Measurements from ENCODE around the gene KL.

Gene KL

DNA sequence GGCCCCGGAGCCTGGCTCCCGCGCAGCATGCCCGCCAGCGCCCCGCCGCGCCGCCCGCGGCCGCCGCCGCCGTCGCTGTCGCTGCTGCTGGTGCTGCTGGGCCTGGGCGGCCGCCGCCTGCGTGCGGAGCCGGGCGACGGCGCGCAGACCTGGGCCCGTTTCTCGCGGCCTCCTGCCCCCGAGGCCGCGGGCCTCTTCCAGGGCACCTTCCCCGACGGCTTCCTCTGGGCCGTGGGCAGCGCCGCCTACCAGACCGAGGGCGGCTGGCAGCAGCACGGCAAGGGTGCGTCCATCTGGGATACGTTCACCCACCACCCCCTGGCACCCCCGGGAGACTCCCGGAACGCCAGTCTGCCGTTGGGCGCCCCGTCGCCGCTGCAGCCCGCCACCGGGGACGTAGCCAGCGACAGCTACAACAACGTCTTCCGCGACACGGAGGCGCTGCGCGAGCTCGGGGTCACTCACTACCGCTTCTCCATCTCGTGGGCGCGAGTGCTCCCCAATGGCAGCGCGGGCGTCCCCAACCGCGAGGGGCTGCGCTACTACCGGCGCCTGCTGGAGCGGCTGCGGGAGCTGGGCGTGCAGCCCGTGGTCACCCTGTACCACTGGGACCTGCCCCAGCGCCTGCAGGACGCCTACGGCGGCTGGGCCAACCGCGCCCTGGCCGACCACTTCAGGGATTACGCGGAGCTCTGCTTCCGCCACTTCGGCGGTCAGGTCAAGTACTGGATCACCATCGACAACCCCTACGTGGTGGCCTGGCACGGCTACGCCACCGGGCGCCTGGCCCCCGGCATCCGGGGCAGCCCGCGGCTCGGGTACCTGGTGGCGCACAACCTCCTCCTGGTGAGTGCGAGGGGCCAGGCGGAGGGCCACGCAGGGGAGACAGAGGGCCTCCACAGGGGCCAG, at the start of gene KL:
KL (plus strand) TSS at position 10 of the 909 bp plus-strand sequence; CDS start at position 28, 18 bp downstream.
- peak in 1 of 2 donors; percentile 4 for DNase-seq

DNA sequence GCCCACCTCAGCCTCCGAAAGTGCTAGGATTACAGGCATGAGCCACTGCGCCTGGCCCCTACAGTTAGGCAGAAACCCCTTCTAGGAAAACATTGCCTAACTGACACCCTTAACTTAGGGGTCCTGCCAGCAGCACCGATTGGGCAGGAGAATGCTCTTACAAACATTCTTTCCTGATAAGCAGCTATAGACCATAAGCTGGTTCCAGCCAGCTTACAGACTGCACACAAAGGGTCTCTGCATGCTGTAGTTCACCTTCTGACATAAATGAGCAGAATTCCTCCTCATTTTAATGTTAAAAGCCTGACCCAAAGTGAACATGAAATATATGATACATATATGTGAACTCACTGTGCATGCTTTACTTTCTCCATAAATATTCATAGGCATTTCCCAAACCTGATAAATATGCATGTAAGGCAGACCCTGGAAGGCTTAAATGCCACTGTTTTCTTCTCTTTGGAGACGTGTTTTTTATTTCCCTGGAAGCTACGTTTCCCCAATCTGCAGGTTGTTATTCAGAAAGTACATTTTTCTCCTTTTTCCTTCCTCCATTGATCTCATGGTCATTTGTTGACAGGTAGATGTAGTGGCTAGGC, 48.5 kb upstream of the KL start:
- no peak for DNase-seq

DNA sequence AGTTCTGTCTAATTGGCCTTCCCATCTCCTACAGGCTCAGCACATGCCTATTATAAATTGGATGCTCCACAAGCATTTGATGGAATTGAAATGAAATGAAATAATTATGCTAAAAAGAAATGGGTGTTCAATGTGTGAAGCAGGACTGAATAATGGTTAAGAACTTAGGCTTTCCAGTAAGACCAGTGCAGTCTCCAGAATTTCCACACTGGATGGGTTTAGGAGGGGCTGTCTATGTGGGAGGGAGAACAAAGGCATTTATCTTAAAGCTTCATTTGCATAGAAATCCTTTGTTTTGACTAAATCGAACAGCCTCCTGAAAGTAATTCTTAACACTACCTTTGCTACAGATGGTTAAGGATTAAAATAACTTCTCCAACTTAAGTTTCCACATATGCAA, 47.9 kb upstream of the KL start:
- no peak for DNase-seq

DNA sequence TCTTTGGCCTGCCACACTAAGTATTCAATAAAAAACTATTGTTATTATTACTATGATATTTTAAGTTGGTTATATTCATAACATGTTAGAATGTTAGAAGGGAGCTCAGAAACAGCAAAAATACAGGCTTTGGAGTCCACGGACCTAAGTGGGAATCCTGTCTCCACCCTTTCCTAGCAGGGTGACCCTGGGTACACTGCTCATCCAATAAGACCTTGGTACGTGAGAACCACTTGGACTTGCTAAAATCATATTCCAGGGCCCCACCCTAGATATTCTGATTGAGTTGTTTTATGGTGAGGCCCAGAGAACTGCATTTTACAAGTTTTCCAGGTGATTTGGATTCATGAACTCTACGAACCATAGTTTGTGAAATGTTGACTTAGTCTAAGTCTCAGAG, 47.4 kb upstream of the KL start:
- no peak for DNase-seq

DNA sequence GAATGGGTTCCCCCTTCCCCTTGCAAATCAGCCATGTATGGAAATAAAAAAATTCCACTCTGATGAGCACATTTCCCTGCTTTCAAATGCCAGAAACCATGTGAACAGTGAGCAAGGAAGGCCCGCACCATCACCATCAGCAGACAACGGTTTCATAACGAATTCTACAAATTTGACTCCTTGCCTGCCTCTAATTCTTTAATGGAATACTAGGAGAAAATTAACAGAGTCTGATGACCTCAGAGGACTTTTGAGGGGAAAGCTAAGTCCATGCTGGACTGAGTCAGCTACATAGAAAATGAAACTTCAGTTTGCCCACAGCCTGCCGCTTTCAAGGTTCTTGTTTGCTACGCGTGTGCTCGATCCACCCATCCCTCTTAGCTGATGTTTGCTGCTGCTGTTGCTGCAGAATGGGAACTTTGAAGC, 46.7 kb upstream of the KL start:
- no peak for DNase-seq

DNA sequence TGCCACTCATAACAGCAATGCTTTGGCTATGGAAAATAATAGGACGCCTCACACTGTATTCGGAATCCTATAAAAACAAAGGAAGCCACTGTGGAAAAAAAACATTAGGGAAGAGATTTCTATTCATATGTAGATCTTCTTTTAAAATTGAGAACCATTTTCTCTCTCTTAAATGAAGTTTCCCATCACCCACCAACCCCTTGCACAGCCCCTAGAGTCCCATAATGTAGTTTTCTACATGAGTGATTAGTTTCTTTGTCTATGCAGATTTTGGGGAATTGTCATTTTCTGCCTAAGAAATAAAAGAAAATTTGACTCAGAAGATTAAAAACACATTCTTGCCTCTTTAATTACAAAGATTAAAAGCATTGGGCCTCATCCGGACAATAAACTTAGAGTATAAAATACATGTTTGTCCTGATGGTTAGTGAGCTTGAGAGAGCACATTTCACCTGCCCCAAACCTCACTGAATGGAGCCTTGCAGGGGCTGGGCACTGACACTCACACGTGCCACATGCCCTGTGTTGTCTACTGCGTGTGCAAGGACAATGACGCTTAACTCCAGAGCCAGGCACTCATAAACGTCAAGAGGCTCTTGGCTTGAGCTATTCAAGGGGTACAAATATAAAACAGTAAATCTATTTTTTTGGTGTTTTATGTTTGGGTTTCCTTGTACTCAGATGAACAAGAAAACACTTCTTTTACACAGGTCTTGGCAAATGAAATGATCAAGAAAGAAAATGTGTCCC, 40.0 kb upstream of the KL start:
- no peak for DNase-seq

DNA sequence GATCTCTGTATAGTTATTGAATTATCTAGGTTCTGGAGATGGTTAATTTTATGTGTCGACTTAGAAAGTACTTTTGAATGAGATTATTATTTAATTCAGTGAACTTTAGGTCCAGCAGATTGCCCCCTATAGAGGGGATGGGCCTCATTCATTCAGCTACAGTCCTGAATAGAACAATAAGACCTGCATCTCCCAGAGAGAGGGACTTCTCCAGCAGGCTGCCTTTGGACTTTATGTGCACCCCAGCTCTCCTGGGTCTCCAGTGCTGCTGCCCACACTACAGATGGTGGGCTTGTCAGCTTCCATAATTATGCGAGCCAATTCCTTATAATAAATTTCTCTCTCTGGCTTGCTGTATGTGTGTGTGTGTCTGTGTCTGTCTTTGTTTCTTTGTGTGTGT, 39.3 kb upstream of the KL start:
- DNase-seq, result no peak

DNA sequence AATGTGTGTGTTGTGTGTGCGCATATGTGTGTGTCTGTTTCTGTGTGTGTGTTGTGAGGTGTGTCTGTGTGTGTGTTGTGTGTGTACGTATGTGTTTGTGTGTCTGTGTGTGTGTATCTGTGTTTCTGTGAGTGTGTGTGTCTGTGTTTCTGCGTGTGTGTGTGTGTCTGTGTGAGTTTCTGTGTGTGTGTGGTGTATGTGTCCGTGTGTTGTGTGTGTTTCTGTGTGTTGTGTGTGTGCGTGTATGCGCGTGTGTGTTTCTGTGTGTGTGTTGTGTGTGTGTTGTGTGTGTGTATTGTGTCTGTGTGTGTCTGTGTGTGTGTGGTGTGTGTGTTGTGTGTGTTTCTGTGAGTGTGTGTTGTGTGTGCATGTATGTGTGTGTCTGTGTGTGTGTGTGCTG, 38.9 kb upstream of the KL start:
- no peak for DNase-seq

DNA sequence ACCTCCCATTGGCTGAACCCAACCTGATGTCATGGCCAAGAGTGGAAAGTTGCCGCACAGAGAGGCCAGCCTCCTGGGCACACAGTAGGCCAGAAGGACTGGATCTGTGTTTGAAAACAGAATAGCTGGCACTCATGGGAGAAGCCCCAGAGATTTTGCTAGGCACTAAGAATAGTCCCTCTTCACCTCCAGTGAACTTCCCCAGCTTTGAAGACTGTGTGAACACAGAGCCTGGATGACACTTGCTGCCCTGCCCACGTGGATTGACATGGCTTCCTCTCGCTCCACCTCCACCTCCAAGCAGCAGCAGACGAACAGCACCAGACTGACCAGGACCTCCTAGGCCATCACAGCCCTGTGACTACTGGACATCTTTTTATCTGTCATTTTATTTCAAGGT, 37.9 kb upstream of the KL start:
- DNase-seq, result no peak

DNA sequence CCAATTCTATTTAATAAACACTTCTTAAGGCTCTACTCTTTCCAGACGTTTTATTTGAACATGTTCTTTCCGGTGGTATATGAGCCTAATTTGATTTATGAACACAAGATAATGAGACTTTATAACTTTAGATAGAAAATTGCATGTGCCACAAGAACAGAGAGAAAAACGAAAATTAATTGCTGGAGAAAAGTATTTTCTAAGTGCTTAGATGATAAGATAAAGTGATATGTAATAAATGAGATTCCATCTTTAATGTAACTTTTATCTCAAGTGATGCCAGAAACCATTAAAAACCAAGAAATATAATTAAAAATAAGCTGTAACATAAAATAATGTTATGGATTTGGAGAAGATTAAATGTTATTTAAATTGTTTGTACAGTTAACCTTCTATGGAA, 33.2 kb upstream of the KL start:
- DNase-seq, result no peak

DNA sequence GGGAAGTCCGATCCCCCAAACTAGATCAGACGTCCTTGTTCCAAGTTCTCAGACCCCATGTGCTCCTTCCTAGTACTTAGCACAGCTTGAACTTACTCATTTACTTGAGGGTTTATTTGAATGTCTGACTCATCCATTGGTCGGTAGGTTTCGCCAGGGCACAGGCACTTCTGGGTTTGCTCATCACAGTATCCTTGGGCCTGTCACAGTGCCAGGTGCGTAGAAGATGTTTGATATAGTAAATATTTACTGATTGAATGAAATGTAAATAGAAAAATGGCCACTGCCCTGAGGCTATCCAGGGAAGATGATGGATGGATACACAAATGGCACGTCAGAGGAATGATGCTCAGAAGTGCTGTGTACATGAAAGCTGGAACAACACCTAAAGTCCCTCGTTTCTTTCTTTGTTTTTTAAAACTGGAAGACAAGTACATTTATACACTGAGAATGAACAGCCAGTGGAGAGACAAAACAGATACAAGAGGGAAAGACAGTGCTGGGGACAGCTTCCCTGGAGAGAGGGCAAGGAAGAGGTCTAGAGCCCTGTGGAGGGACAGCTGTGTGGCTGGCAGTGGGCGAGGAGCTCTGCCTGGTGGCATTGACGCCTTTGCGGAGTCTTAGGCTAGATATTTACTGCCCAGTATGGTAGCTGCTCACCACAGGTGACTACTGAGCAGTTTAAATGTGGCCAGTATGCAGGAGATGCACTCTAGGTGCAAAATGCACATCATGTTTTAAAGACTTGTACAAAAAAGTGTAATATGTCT, 31.2 kb upstream of the KL start:
- no peak for DNase-seq

DNA sequence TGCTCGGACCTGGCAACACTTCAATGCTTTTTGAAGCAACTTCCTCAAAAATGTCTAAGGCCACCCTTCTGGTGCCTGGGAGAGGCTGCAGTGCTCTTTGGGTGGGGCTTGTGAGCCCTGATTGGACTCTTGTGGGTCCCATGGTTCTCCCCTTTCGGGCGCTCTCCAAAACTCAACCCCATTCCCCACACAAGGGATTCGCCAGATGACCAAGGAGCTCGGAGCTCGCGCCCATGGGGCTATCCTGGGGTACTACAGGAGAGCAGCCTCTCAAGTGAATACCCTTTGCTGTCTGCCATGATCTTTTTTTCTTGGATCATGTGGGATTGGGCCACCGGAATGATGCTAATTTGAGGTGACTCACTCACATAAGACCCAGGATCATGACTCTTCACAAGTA, 29.7 kb upstream of the KL start:
- DNase-seq, result no peak

DNA sequence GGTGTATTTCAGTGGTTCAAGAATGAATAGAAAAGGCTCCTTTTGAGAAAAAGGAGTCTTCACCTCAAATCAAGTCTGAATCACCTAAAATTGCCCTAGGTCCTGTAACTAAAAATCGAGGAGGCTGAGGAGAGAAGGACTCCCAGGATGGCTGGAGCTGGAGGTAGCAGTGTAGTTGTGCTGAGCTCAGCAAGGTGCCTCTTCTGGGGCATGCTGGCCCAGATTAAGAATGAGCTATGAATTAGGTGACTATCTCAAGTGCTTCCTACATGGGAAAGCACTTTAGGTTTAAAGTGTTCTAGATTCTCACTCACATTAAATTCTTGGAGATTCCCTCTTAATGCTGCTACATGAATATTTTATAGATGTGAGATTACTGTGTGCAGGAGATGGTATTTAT, 28.8 kb upstream of the KL start:
- no peak for DNase-seq

DNA sequence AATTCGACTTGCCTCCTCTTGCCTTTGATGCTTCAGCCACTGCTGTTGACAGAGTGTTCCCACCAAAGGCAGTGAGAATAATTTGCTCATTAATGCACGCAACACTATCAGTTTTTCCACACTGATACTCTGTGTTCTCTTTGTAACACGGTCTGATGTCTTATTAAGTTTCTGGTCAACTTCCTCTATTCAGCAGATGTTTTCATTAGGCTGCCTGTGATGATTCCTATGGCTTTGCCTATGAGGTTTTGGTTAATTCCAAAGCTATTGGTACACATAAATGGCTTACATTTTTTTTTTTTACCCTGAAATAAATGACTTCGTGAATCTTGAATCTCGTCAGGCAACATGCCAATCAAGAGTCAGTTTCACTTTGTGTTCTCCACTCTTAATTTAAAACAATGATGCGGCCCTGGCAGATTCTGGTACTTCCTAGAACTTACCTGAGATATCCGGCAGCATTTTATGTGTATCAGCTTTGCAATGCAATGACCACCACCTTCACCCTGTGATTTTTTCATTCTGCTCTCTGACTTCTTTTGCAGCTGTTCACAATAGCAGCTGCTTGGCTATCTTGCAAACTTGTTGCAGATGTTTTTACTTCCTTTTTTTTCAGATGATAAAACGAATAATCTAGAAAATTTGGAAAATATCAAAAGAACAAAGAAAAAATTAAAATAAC, 27.5 kb upstream of the KL start:
- DNase-seq, result no peak

DNA sequence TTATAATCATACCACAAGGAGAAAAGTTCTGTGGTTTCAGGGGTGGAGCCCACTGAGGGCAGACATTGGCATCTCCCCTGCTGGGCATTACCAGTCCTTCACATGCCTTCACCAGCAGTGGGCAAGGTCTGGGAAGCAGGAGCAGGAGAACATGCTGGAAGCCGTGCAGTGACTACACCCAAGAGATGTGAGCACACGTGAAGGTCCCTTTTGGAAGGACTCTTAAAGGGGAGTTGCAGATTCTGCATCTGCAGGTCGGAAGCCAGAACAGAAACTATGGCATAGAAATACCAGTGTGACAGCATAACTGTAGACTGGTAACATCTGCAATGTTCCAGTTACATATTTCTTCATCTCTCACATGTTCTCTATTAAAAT, 26.9 kb upstream of the KL start:
- DNase-seq, result no peak

DNA sequence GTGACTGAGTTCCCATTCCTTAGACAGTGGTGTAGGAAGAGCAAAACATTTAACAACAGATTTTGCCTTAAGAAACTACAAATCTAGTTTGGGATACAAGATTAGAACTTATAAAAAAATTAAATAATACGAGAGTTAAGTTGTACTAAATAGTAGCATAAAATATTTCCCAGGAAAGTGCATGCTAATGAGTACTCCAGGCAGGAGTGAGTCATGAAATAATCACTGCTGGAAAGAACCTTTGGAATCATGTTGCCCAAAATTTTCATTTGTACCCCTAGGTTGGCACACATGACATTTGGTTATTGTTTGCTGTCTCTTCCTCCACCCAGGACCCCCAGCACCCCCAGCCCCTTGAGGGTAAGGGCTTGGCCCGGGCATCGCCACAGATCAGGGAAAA, 26.3 kb upstream of the KL start:
- no peak for DNase-seq

DNA sequence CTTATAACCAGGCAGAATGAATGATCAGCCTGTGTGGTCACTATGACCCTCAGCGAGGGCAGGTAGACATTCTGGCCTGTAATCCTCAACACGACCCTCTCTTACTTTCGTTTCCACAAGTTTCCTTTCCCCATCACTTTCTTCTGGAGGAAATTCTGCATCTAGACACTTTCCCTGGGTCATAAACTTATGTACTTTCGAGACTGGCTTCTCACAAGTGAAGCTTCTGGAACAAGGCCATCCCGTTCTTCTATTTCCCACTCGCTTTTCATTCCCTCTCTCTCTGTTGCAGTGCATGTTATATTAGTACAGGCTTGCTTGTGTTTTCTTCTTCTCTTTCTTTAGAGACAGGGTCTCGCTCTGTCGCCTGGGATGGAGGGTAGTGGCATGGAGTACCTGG, 23.1 kb upstream of the KL start:
- DNase-seq, result no peak

DNA sequence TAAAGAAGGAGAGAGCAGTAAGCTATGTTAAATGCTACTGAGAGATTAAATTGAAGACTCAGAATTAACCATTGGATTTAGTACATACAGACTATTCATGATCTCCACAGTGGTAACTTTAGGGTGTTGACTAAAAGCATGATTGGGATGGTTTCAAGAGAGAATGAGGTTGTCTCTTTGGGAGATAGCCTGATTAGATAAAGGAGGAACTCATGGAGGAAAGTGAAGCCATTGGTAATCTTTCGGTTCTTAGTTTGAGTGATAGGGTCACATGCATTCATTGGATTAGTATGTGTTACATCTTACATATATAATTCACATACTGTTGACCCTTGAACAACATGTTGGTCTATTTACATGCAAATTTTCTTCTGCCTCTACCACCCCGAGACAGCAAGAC, 18.8 kb upstream of the KL start:
- no peak for DNase-seq

DNA sequence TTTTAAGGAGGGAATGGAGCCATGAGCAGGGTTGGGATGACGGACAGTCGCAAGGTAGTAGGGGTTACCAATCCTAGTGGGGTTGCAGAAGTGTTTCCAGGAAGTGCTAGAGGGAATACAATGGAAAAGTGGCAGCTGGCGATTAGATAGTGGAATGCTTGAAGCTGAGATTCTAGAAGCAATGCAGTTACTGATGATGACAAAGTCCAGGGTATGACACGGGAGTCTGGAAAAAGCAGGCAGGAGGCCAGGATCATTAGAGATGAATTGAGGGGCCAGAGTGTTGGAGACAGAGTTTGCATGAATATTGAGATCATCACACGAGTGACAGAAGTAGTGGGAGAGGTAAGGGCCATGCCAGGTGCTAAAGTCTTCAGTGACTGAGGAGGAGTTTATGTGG, 17.3 kb upstream of the KL start:
- DNase-seq, result no peak

DNA sequence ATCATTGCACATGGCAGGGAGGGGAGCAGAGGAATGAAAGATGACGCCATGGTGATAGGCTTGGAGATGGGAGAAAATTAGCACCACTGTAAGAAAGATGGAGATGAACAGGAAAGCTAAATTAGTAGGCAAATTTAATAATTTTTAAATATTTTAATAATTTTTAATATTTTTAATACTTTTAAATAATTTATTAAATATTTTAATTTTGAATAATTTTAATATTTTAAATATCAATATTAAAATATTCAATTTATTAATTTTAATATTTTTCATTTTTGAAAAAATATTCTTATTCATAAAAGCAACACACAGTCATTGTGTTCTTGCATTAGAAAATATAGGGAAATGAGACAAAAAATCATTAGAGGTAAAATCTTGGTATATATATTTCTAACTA, 15.9 kb upstream of the KL start:
- DNase-seq, result no peak

DNA sequence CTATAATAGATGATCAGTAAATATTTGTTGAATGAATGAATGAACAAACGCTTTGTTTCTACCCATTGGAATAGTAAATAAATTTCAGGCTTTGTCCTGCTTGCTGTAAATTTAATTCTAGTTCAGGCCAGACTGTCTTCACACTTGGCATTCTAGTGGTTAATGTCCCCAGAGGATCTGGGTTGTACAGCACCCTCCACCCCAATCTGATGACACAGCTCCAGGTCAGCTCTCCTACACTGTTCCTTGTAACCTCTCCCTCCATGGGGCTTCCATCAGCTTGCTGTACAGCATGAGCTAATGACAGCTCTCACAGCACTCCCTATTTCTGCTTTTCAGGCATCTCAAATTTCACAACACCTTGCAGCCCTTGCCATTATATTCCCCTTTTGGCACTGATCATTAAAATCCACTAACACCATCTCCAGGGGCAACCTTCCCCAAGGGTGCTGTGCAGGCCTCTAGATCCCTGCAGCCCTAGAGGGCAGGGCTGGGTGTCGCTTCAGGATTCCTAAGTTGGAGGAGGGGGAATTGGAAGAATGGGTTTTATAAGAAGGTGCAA, 12.7 kb upstream of the KL start:
- no peak for DNase-seq

DNA sequence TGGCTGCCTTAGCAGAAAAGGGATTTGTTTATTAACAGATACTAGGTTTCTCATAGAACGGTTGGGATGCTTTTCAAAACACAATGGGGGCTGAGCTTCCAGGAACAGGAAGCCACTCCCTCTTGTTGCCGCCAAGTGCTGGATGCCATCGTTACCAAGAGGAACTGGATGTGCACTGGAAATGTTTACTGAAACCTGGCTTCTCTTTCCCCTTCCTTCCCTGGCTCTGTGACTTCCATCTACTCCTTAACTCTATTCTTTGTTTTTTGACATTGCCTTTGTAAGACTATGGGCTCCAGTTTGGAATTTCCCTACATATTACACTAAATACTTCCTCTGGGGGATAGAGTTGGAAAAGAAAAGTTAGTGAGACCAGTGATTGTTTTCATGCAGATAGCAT, 11.7 kb upstream of the KL start:
- no peak for DNase-seq
